HG02885 (cell line): Measurements from ENCODE around the gene C10orf95.

Experiments
- ATAC-seq: cut with Tn5 transposase; IDR thresholded peaks from one replicate; pipeline ENCODE4 v1.9.1; 2021; ENCODE audit warnings: mild to moderate bottlenecking; ENCODE audit not compliant: unreplicated experiment, poor library complexity

Gene C10orf95

GRCh38 chr10:102405108-102405571, 46.2 kb downstream of the C10orf95 start:
- ATAC-seq: no peak

- no peak for ATAC-seq
These were observed 46.8 kb downstream of the C10orf95 start for GRCh38 chr10:102404361-102405107.

GRCh38 chr10:102403115-102403514, 48.2 kb downstream of the C10orf95 start:
- no peak for ATAC-seq

GRCh38 chr10:102402512-102402896, 48.8 kb downstream of the C10orf95 start:
- no peak for ATAC-seq

- no peak for ATAC-seq
These were observed 49.4 kb downstream of the C10orf95 start for GRCh38 chr10:102401735-102402511.

- no peak for ATAC-seq
These were observed 50.0 kb downstream of the C10orf95 start for GRCh38 chr10:102401342-102401654.

- ATAC-seq: no peak
These were observed 50.6 kb downstream of the C10orf95 start for GRCh38 chr10:102400598-102401341.

GRCh38 chr10:102400076-102400475, 51.3 kb downstream of the C10orf95 start:
- no peak for ATAC-seq
